ENCODE results near the gene HARS2. TPM values are rescaled to one million over a fixed set of nuclear protein-coding genes. Genes with fewer than 3 reads are reported as not detected.
"Not testable (repeated sequence)": the region's sequence is repeated elsewhere in the genome, so short reads cannot be mapped to it uniquely, and the experiment has no call there.

The HARS2 gene
- total and polyA plus RNA-seq, 4 donors = 15.6 to 37.2 (median 21.7) TPM

DNA sequence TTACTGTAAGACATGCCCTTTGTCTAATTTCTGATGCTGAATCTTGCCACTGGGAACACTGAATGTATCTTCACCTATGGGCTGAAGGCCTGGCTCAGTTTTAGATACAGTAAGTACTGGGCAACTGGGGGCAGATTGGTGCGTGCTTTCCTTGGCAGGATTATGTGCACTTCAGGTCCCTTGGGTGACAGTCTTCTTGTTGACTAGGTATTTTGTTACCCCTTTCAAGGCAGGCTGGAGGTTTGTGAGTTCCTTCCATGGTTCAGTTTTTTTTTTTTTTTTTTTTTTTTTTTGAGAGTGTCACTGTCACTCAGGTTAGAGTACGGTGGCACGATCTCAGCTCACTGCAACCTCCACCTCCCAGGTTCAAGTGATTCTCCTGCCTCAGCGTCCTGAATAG lies 16.6 kb downstream of the HARS2 start:
- H3K27me3 ChIP-seq (ENCODE audit: control insufficient read depth in 3 of 3, insufficient read depth in 3 of 3, low read length in 2 of 3) = no peaks in the 10 kb centered on the region
- H3K4me3 ChIP-seq = no peak overlapping the region
- TF ChIP-seq, protein P1, sequence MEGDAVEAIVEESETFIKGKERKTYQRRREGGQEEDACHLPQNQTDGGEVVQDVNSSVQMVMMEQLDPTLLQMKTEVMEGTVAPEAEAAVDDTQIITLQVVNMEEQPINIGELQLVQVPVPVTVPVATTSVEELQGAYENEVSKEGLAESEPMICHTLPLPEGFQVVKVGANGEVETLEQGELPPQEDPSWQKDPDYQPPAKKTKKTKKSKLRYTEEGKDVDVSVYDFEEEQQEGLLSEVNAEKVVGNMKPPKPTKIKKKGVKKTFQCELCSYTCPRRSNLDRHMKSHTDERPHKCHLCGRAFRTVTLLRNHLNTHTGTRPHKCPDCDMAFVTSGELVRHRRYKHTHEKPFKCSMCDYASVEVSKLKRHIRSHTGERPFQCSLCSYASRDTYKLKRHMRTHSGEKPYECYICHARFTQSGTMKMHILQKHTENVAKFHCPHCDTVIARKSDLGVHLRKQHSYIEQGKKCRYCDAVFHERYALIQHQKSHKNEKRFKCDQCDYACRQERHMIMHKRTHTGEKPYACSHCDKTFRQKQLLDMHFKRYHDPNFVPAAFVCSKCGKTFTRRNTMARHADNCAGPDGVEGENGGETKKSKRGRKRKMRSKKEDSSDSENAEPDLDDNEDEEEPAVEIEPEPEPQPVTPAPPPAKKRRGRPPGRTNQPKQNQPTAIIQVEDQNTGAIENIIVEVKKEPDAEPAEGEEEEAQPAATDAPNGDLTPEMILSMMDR (IDR thresholded peaks at IDR 0.05; ENCODE audit: control extremely low read depth, extremely low read depth) = no peak
- peaks cover 18 to 26% (median 25%) of the 10 kb centered on the region in 4 donors for H3K36me3 ChIP-seq (ENCODE audit: control insufficient read depth in 4 of 4, insufficient read depth in 4 of 4, low read length in 4 of 4)
- ATAC-seq (ENCODE audit: insufficient read depth, low FRiP score) (no peak), DNase-seq (no peak)
- no peaks in the 10 kb centered on the region for H3K4me1 ChIP-seq (ENCODE audit: control insufficient read depth in 5 of 5, insufficient read depth in 5 of 5, low read length in 5 of 5)
- 95 to 96% methylated on average over 4 of the region's 4 CpGs for WGBS, 2 donors
- no peak overlapping the region for H3K9ac ChIP-seq (ENCODE audit: insufficient read depth in 1 of 2, low read length in 2 of 2)
- H3K9me3 ChIP-seq (ENCODE audit: control insufficient read depth in 4 of 4, insufficient read depth in 3 of 4, low read length in 3 of 4) = no peaks in the 10 kb centered on the region
- H3K27ac ChIP-seq (ENCODE audit: low read depth in 1 of 2, low read length in 1 of 2) = no peak overlapping the region

DNA sequence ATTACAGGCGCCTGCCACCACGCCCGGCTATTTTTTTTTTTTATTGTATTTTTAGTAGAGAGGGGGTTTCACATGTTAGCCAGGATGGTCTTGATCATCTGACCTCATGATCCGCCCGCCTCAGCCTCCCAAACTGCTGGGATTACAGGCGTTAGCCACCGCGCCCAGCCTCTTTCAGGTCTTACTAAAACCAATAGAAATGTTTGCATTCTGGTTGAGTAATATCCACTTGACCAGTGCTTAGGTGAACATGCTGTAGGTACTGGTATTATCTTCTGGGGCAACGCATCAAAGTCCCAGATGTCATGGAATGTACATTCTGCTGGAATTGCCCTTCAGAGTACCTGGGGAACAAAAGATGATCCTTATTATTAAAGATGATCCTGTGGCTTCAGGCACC lies 17.5 kb downstream of the HARS2 start:
- WGBS, 2 donors = 86 to 92% methylated on average over 9 of the region's 9 CpGs
- H3K4me1 ChIP-seq (ENCODE audit: control insufficient read depth in 5 of 5, insufficient read depth in 5 of 5, low read length in 5 of 5); H3K4me3 ChIP-seq; H3K27ac ChIP-seq (ENCODE audit: low read depth in 1 of 2, low read length in 1 of 2); ATAC-seq (ENCODE audit: insufficient read depth, low FRiP score); DNase-seq; H3K9me3 ChIP-seq (ENCODE audit: control insufficient read depth in 4 of 4, insufficient read depth in 3 of 4, low read length in 3 of 4); H3K27me3 ChIP-seq (ENCODE audit: control insufficient read depth in 3 of 3, insufficient read depth in 3 of 3, low read length in 2 of 3); H3K9ac ChIP-seq (ENCODE audit: insufficient read depth in 1 of 2, low read length in 2 of 2): not testable (repeated sequence)
- H3K36me3 ChIP-seq (ENCODE audit: control insufficient read depth in 4 of 4, insufficient read depth in 4 of 4, low read length in 4 of 4) = peaks cover 16 to 22% (median 20%) of the 10 kb centered on the region in 4 donors

DNA sequence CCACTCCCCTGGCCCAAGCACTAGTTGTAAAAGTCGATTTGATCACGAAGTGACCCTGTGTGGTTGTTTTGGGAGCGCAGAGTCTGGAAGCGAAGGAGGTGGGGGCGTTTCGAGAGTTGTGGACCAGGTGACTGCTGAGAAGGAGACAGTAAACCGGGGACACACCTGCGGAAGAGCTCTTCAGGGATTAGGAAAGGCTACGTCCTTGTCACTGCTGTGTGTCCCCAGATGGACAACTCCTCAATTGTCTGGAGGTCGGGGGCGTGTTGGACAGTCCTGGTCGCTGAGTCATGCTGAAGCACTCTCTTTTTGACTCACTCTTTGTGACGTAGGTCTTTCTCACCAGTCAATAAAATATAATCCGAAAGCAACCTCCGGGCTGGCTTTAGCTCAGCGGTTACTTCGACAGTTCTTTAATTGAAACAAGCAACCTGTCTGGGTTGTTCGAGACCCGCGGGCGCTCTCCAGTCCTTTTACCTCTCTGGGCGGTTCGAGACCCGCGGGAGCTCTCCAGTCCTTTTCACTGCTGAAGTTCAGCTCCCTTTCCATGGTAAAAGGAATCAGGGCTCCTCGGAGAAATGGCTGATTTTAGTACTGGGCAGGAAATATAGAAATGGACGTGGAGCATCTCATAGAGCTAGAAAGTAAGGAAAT lies 19.8 kb downstream of the HARS2 start:
- peak; percentile 87 to 94 (median 88) for DNase-seq
- H3K9me3 ChIP-seq (ENCODE audit: control insufficient read depth in 4 of 4, insufficient read depth in 3 of 4, low read length in 3 of 4) = no peaks in the 10 kb centered on the region
- peak overlapping the region; percentile 7 for H3K4me3 ChIP-seq
- 0 to 1% methylated on average over 27 of the region's 27 CpGs for WGBS, 2 donors
- peaks cover 2 to 9% (median 2%) of the 10 kb centered on the region in 4 donors for H3K36me3 ChIP-seq (ENCODE audit: control insufficient read depth in 4 of 4, insufficient read depth in 4 of 4, low read length in 4 of 4)
- peak overlapping the region; percentile 38 to 73 for H3K9ac ChIP-seq (ENCODE audit: insufficient read depth in 1 of 2, low read length in 2 of 2)
- H3K27me3 ChIP-seq (ENCODE audit: control insufficient read depth in 3 of 3, insufficient read depth in 3 of 3, low read length in 2 of 3) = no peaks in the 10 kb centered on the region
- TF ChIP-seq, protein P1 (IDR thresholded peaks at IDR 0.05; ENCODE audit: control extremely low read depth, extremely low read depth) = no peak
- ATAC-seq (ENCODE audit: insufficient read depth, low FRiP score) = peak; percentile 95
- H3K27ac ChIP-seq (ENCODE audit: low read depth in 1 of 2, low read length in 1 of 2) = peak overlapping the region; percentile 74 to 78
- no peaks in the 10 kb centered on the region for H3K4me1 ChIP-seq (ENCODE audit: control insufficient read depth in 5 of 5, insufficient read depth in 5 of 5, low read length in 5 of 5)

DNA sequence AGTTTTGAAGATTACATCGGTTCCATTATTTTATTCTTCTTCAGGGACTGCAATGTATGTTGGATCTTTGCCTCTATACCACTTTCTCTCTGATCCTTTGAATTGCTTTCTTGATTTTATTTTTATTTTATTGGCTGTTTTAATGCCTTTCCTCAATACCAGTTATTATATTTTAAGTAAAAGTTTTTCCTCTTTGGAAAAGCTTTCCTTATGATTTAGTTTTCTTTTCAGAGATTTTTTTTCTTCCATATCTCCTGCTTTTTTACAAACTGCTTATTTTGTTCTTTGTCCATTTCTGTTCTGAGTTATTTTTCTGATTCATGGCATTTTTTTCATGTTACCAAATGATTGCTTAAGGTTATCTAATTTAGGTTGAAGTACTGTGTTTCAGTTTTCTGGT lies 20.5 kb downstream of the HARS2 start:
- 89 to 90% methylated on average over 1 of the region's 1 CpG for WGBS, 2 donors
- Histone ChIP-seq H3K4me1 (ENCODE audit: control insufficient read depth in 5 of 5, insufficient read depth in 5 of 5, low read length in 5 of 5) (no peaks in the 10 kb centered on the region), H3K9ac (ENCODE audit: insufficient read depth in 1 of 2, low read length in 2 of 2) (peak overlapping the region in 1 of 2 donors; percentile 38), H3K9me3 (ENCODE audit: control insufficient read depth in 4 of 4, insufficient read depth in 3 of 4, low read length in 3 of 4) (no peaks in the 10 kb centered on the region), H3K27me3 (ENCODE audit: control insufficient read depth in 3 of 3, insufficient read depth in 3 of 3, low read length in 2 of 3) (no peaks in the 10 kb centered on the region), H3K36me3 (ENCODE audit: control insufficient read depth in 4 of 4, insufficient read depth in 4 of 4, low read length in 4 of 4) (peaks cover 0 to 5% (median 0%) of the 10 kb centered on the region in 4 donors), H3K27ac (ENCODE audit: low read depth in 1 of 2, low read length in 1 of 2) (no peak overlapping the region), H3K4me3 (no peak overlapping the region)
- no peak for ATAC-seq (ENCODE audit: insufficient read depth, low FRiP score)
- no peak for DNase-seq
- TF ChIP-seq, protein P1 (IDR thresholded peaks at IDR 0.05; ENCODE audit: control extremely low read depth, extremely low read depth) = no peak

Data from lung (tissue), 12 donors.